HEK293 (cell line): ENCODE measurements around the gene SCYL1.

Experiments used
- BCL11A ChIP-seq: fragments of 450-650 bp; formaldehyde crosslinking; IDR thresholded peaks from 2 replicates; pipeline ENCODE4 v1.5.1; 2016; ENCODE audit warnings: low read depth, missing biosample characterization, missing genetic modification characterization
- KLF8 ChIP-seq: fragments of 450-650 bp; formaldehyde crosslinking; IDR thresholded peaks from 2 replicates; pipeline ENCODE4 v1.5.1; 2016; ENCODE audit warnings: missing biosample characterization, missing genetic modification characterization
- KLF9 ChIP-seq: fragments of 450-650 bp; formaldehyde crosslinking; IDR thresholded peaks from 2 replicates; pipeline ENCODE4 v1.5.1; 2016; ENCODE audit warnings: missing biosample characterization, missing genetic modification characterization, low read depth
- MEIS1 ChIP-seq: sonication (generic); formaldehyde crosslinking; IDR thresholded peaks from 2 replicates; pipeline ENCODE4 v1.8.1; 2022; ENCODE audit warnings: missing genetic modification reagents, mild to moderate bottlenecking, borderline replicate concordance
- OVOL3 ChIP-seq: fragments of 450-650 bp; formaldehyde crosslinking; IDR thresholded peaks from 2 replicates; pipeline ENCODE4 v1.5.1; 2016; ENCODE audit warnings: missing biosample characterization, missing genetic modification characterization
- RBAK ChIP-seq: fragments of 450-650 bp; formaldehyde crosslinking; IDR thresholded peaks from 2 replicates; pipeline ENCODE4 v1.5.1; 2016; ENCODE audit warnings: missing biosample characterization, missing genetic modification characterization
- SCRT2 ChIP-seq: fragments of 450-650 bp; formaldehyde crosslinking; IDR thresholded peaks from 2 replicates; pipeline ENCODE4 v1.5.1; 2016; ENCODE audit warnings: missing biosample characterization, missing genetic modification characterization
- TRIM28 ChIP-seq: IDR thresholded peaks from 2 replicates; pipeline ENCODE4 v1.6.1; 2011; ENCODE audit warnings: low read length, control low read depth, borderline replicate concordance
- ZBTB17 ChIP-seq: fragments of 450-650 bp; formaldehyde crosslinking; IDR thresholded peaks from 2 replicates; pipeline ENCODE4 v1.5.1; 2016; ENCODE audit warnings: missing biosample characterization, missing genetic modification characterization
- ZBTB21 ChIP-seq: fragments of 450-650 bp; formaldehyde crosslinking; IDR thresholded peaks from 2 replicates; pipeline ENCODE4 v1.5.1; 2017; ENCODE audit warnings: missing biosample characterization, missing genetic modification characterization
- ZFP37 ChIP-seq: fragments of 450-650 bp; formaldehyde crosslinking; IDR thresholded peaks from 2 replicates; pipeline ENCODE4 v1.5.1; 2016; ENCODE audit warnings: missing biosample characterization, missing genetic modification characterization
- ZNF114 ChIP-seq: fragments of 450-650 bp; formaldehyde crosslinking; IDR thresholded peaks from 2 replicates; pipeline ENCODE4 v1.5.0; 2017; ENCODE audit warnings: missing biosample characterization, missing genetic modification characterization
- ZNF133 ChIP-seq: fragments of 450-650 bp; formaldehyde crosslinking; IDR thresholded peaks from 2 replicates; pipeline ENCODE4 v1.5.1; 2016; ENCODE audit warnings: missing biosample characterization, missing genetic modification characterization
- ZNF157 ChIP-seq: fragments of 450-650 bp; formaldehyde crosslinking; IDR thresholded peaks from 2 replicates; pipeline ENCODE4 v1.5.1; 2016; ENCODE audit warnings: missing biosample characterization, missing genetic modification characterization
- ZNF174 ChIP-seq: fragments of 450-650 bp; formaldehyde crosslinking; IDR thresholded peaks from 2 replicates; pipeline ENCODE4 v1.5.0; 2017; ENCODE audit warnings: missing biosample characterization, mild to moderate bottlenecking, missing genetic modification characterization
- ZNF23 ChIP-seq: fragments of 450-650 bp; formaldehyde crosslinking; IDR thresholded peaks from 2 replicates; pipeline ENCODE4 v1.5.1; 2016; ENCODE audit warnings: missing biosample characterization, missing genetic modification characterization, borderline replicate concordance
- ZNF266 ChIP-seq: fragments of 450-650 bp; formaldehyde crosslinking; IDR thresholded peaks from 2 replicates; pipeline ENCODE4 v1.5.1; 2016; ENCODE audit warnings: missing biosample characterization, missing genetic modification characterization, low read depth
- ZNF501 ChIP-seq: fragments of 450-650 bp; formaldehyde crosslinking; IDR thresholded peaks from 2 replicates; pipeline ENCODE4 v1.5.1; 2016; ENCODE audit warnings: missing biosample characterization, missing genetic modification characterization
- ZNF529 ChIP-seq: fragments of 450-650 bp; formaldehyde crosslinking; IDR thresholded peaks from 2 replicates; pipeline ENCODE4 v1.5.1; 2017; ENCODE audit warnings: missing genetic modification characterization, missing biosample characterization; ENCODE audit not compliant: insufficient replicate concordance
- ZNF548 ChIP-seq: fragments of 450-650 bp; formaldehyde crosslinking; IDR thresholded peaks from 2 replicates; pipeline ENCODE4 v1.5.1; 2016; ENCODE audit warnings: missing biosample characterization, missing genetic modification characterization
- ZNF558 ChIP-seq: fragments of 450-650 bp; formaldehyde crosslinking; IDR thresholded peaks from 2 replicates; pipeline ENCODE4 v1.5.1; 2016; ENCODE audit warnings: missing biosample characterization, missing genetic modification characterization
- ZNF561 ChIP-seq: fragments of 450-650 bp; IDR thresholded peaks from 2 replicates; pipeline ENCODE4 v1.5.1; 2018; ENCODE audit warnings: missing biosample characterization, missing genetic modification characterization, borderline replicate concordance
- ZNF571 ChIP-seq: fragments of 450-650 bp; formaldehyde crosslinking; IDR thresholded peaks from 2 replicates; pipeline ENCODE4 v1.5.0; 2017; ENCODE audit warnings: missing biosample characterization, missing genetic modification characterization
- ZNF629 ChIP-seq: fragments of 450-650 bp; formaldehyde crosslinking; IDR thresholded peaks from 2 replicates; pipeline ENCODE4 v1.5.1; 2017; ENCODE audit warnings: missing biosample characterization, missing genetic modification characterization
- ZNF654 ChIP-seq: fragments of 450-650 bp; formaldehyde crosslinking; IDR thresholded peaks from 2 replicates; pipeline ENCODE4 v1.5.1; 2016; ENCODE audit warnings: low read depth, missing biosample characterization, missing genetic modification characterization
- ZNF670 ChIP-seq: fragments of 450-650 bp; formaldehyde crosslinking; IDR thresholded peaks from 2 replicates; pipeline ENCODE4 v1.5.1; 2016; ENCODE audit warnings: missing biosample characterization, missing genetic modification characterization, low read depth
- ZNF701 ChIP-seq: fragments of 450-650 bp; formaldehyde crosslinking; IDR thresholded peaks from 2 replicates; pipeline ENCODE4 v1.5.1; 2016; ENCODE audit warnings: missing biosample characterization, missing genetic modification characterization
- ZNF768 ChIP-seq: fragments of 450-650 bp; formaldehyde crosslinking; IDR thresholded peaks from 2 replicates; pipeline ENCODE4 v1.5.1; 2018; ENCODE audit warnings: missing biosample characterization, mild to moderate bottlenecking, missing genetic modification characterization
- ZNF792 ChIP-seq: fragments of 450-650 bp; formaldehyde crosslinking; IDR thresholded peaks from 2 replicates; pipeline ENCODE4 v1.5.1; 2016; ENCODE audit warnings: missing biosample characterization, missing genetic modification characterization
- ZNF830 ChIP-seq: fragments of 450-650 bp; IDR thresholded peaks from 2 replicates; pipeline ENCODE4 v1.5.0; 2018; ENCODE audit warnings: missing biosample characterization, missing genetic modification characterization, low read depth, mild to moderate bottlenecking, moderate library complexity
- ZNF837 ChIP-seq: fragments of 450-650 bp; formaldehyde crosslinking; IDR thresholded peaks from 2 replicates; pipeline ENCODE4 v1.5.1; 2016; ENCODE audit warnings: missing biosample characterization, missing genetic modification characterization
- ZSCAN23 ChIP-seq: fragments of 450-650 bp; formaldehyde crosslinking; IDR thresholded peaks from 2 replicates; pipeline ENCODE4 v1.5.1; 2016; ENCODE audit warnings: missing biosample characterization, missing genetic modification characterization
- ZSCAN30 ChIP-seq: fragments of 450-650 bp; IDR thresholded peaks from 2 replicates; pipeline ENCODE4 v1.5.1; 2018; ENCODE audit warnings: missing biosample characterization, mild to moderate bottlenecking, missing genetic modification characterization, moderate library complexity
- TF ChIP-seq, protein P1 (sequence below): fragments of 450-650 bp; formaldehyde crosslinking; IDR thresholded peaks from 2 replicates; pipeline ENCODE4 v1.5.1; 2017; ENCODE audit warnings: missing biosample characterization, missing genetic modification characterization
- TF ChIP-seq, protein P2 (sequence below): fragments of 450-650 bp; formaldehyde crosslinking; IDR thresholded peaks from 2 replicates; pipeline ENCODE4 v1.5.1; 2016; ENCODE audit warnings: missing biosample characterization, missing genetic modification characterization, borderline replicate concordance
- TF ChIP-seq, protein P3 (sequence below): fragments of 450-650 bp; formaldehyde crosslinking; IDR thresholded peaks from 2 replicates; pipeline ENCODE4 v1.5.1; 2017; ENCODE audit warnings: missing biosample characterization, missing genetic modification characterization

SCYL1 gene

DNA sequence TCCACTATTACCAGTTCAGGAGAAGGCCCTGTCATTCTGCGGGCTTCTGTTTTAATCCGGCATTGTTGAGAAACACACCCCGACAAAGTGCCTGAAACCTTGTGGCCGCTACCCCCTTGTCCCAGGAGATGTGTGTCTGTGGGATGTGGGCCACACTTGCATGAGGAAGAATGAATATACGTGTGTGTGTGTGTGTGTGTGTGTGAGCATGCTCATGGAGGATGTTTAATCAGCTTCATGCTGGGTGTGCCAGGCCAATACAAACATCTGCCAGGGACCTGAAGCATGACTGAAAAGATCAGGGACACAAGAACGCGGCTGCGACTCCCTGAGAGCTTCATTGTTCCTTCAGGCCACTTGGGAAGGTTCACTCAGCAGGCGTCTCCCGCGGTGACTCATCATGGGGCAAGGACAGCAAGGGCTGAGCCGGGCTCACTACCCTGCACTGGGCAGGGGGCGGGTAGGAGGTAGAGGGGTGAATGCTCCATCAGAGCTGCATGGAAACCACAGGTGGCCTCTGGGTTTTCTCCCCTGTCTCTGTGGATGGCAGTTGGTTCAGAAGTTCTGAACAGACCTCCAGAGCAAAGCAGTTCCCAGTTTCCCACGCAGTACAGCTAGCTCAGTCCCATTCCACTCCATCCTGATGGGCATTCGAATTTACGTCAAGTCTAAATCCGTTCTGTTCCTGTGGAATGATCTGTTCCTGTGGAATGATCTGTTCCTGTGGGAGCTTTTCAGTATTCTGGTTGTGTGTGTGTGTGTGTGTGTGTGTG lies 33.1 kb upstream of the SCYL1 start (continued):
- TF ChIP-seq, protein P1, sequence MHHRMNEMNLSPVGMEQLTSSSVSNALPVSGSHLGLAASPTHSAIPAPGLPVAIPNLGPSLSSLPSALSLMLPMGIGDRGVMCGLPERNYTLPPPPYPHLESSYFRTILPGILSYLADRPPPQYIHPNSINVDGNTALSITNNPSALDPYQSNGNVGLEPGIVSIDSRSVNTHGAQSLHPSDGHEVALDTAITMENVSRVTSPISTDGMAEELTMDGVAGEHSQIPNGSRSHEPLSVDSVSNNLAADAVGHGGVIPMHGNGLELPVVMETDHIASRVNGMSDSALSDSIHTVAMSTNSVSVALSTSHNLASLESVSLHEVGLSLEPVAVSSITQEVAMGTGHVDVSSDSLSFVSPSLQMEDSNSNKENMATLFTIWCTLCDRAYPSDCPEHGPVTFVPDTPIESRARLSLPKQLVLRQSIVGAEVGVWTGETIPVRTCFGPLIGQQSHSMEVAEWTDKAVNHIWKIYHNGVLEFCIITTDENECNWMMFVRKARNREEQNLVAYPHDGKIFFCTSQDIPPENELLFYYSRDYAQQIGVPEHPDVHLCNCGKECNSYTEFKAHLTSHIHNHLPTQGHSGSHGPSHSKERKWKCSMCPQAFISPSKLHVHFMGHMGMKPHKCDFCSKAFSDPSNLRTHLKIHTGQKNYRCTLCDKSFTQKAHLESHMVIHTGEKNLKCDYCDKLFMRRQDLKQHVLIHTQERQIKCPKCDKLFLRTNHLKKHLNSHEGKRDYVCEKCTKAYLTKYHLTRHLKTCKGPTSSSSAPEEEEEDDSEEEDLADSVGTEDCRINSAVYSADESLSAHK (tag by site-specific recombination), result no peak
- no peak for TF ChIP-seq ZNF830 (tag by site-specific recombination)
- no peak for TF ChIP-seq KLF8
- TF ChIP-seq ZNF174 (tag by site-specific recombination), result no peak
- no peak for TF ChIP-seq ZSCAN23
- peak; percentile 72 for TF ChIP-seq SCRT2 (tag by site-specific recombination)
- no peak for TF ChIP-seq RBAK (tag by site-specific recombination)
- TF ChIP-seq ZNF670 (tag by site-specific recombination), result no peak
- TF ChIP-seq, protein P2, sequence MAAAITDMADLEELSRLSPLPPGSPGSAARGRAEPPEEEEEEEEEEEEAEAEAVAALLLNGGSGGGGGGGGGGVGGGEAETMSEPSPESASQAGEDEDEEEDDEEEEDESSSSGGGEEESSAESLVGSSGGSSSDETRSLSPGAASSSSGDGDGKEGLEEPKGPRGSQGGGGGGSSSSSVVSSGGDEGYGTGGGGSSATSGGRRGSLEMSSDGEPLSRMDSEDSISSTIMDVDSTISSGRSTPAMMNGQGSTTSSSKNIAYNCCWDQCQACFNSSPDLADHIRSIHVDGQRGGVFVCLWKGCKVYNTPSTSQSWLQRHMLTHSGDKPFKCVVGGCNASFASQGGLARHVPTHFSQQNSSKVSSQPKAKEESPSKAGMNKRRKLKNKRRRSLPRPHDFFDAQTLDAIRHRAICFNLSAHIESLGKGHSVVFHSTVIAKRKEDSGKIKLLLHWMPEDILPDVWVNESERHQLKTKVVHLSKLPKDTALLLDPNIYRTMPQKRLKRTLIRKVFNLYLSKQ (tag by site-specific recombination), result no peak
- TF ChIP-seq ZNF561 (tag by site-specific recombination), result no peak
- no peak for TF ChIP-seq ZNF701
- no peak for TF ChIP-seq ZNF768 (tag by site-specific recombination)
- TF ChIP-seq ZNF629 (tag by site-specific recombination), result peak; percentile 63; the same call in 1 of the 2 replicates
- TF ChIP-seq ZBTB17 (tag by site-specific recombination), result peak; percentile 60
- TF ChIP-seq ZFP37, result no peak; the same call in 1 of the 2 replicates
- no peak for TF ChIP-seq ZNF654 (tag by site-specific recombination)
- TF ChIP-seq ZNF266 (tag by site-specific recombination), result no peak
- no peak for TF ChIP-seq ZNF529 (tag by site-specific recombination)
- TF ChIP-seq ZNF792 (tag by site-specific recombination), result no peak
- no peak for TF ChIP-seq ZNF114
- TF ChIP-seq ZNF157 (tag by site-specific recombination), result no peak
- no peak for TF ChIP-seq ZSCAN30 (tag by site-specific recombination)
- TF ChIP-seq ZNF501 (tag by site-specific recombination), result no peak
- no peak for TF ChIP-seq ZNF23 (tag by site-specific recombination)
- TF ChIP-seq ZNF558 (tag by site-specific recombination), result no peak
- no peak for TF ChIP-seq ZNF133 (tag by site-specific recombination)
- no peak for TF ChIP-seq OVOL3 (tag by site-specific recombination)
- TF ChIP-seq TRIM28, result no peak
- TF ChIP-seq ZBTB21, result peak; percentile 29; the same call in 1 of the 2 replicates
- TF ChIP-seq ZNF571 (tag by site-specific recombination), result no peak
- peak; percentile 50 for TF ChIP-seq KLF9
- TF ChIP-seq ZNF837 (tag by site-specific recombination), result no peak
- TF ChIP-seq ZNF548 (tag by site-specific recombination), result no peak
- no peak for TF ChIP-seq MEIS1 (CRISPR knock-in tag)
- TF ChIP-seq BCL11A (tag by site-specific recombination), result peak; percentile 51
- TF ChIP-seq, protein P3, sequence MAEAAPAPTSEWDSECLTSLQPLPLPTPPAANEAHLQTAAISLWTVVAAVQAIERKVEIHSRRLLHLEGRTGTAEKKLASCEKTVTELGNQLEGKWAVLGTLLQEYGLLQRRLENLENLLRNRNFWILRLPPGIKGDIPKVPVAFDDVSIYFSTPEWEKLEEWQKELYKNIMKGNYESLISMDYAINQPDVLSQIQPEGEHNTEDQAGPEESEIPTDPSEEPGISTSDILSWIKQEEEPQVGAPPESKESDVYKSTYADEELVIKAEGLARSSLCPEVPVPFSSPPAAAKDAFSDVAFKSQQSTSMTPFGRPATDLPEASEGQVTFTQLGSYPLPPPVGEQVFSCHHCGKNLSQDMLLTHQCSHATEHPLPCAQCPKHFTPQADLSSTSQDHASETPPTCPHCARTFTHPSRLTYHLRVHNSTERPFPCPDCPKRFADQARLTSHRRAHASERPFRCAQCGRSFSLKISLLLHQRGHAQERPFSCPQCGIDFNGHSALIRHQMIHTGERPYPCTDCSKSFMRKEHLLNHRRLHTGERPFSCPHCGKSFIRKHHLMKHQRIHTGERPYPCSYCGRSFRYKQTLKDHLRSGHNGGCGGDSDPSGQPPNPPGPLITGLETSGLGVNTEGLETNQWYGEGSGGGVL (tag by site-specific recombination), result peak; percentile 73
